Activated T-cell treated with anti-CD3 and anti-CD28 coated beads, Interleukin-2, amount 50 U/mL, for 72 hours (primary cell): ENCODE data around the gene NELFB. TPM values are rescaled to one million over a fixed set of nuclear protein-coding genes. Genes with fewer than 3 reads are reported as not detected.

Experiments
- ATAC-seq, 2 donors: fragments of 150-1000 bp; cut with Tn5 transposase; replicated peaks in 1 of 2; 2 replicates each; pipeline ENCODE4 v1.10.0; 2021; ENCODE audit warnings: moderate library complexity in 2 of 2, mild to moderate bottlenecking in 1 of 2
- DNase-seq, 2 donors: peaks; one replicate each; pipeline ENCODE4 v3.0.0; 2021 to 2022; ENCODE audit warnings: mixed read lengths in 1 of 2
- H3K27ac Mint-ChIP-seq: one replicate; pipeline ENCODE4 v1.8.0; 2022; ENCODE audit warnings: mild to moderate bottlenecking, moderate library complexity, mixed read lengths
- H3K27me3 Mint-ChIP-seq: one replicate; pipeline ENCODE4 v1.8.0; 2022; ENCODE audit warnings: low read depth, mixed read lengths
- H3K36me3 Mint-ChIP-seq, 2 donors: one replicate each; pipeline ENCODE4 v1.8.0; 2022; ENCODE audit warnings: mixed read lengths in 2 of 2, mild to moderate bottlenecking in 1 of 2; ENCODE audit not compliant: insufficient read depth in 2 of 2
- H3K4me1 Mint-ChIP-seq: one replicate; pipeline ENCODE4 v1.8.0; 2022; ENCODE audit warnings: low read depth, mixed read lengths
- H3K4me3 Mint-ChIP-seq, 2 donors: one replicate each; pipeline ENCODE4 v1.8.0; 2022; ENCODE audit warnings: mild to moderate bottlenecking in 2 of 2, mixed read lengths in 2 of 2, moderate library complexity in 2 of 2
- H3K9me3 Mint-ChIP-seq, 2 donors: one replicate each; pipeline ENCODE4 v1.8.0; 2022; ENCODE audit warnings: mixed read lengths in 2 of 2
- total RNA-seq, 2 donors: library from RNA; stranded (reverse); gene quantifications; one replicate each; pipeline ENCODE4 v1.2.3, GENCODE V29; 2022

NELFB gene
- total RNA-seq, 2 donors from 2014 or later, result 53.1 to 56.6 TPM

DNA sequence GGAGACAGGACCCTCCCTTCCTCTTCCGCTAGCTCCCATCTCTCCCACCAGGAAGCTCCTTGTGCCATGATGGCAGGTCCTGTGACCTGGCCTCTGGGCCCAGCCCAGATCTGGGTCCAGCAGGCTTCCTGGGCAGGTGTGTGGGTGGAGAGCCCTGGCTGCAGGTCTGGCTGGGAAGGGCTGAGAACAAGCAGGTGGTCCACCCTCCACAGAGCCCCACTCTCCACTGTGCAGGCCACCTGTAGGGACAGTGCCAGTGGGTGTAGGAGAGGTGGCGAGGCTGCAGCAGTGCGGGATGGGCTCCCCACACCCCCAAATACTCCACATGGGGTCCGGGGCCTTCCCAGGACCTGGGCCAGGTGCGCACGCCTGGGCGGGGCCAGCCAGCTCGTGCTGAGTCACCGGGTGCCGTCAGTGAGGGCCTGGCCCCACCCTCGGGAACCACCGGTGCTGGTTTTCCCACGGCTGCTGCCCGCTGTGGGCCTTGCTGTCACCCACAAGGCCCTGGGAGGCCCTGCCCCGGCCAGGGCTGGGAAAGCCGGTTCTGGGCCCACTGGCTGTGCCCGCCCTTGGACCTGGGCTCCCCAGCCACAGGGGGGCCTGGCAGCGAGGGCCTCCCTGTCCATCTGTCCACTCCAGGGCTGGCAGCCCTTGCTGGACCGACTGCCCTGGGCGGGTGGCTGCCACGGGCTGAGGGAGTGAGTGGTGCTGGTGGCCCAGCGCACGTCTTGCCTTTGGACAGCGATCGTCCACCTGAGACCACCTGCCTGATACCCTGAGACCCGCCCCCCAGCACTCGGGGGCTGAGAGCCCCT, 56.3 kb downstream of the NELFB start:
- H3K27ac Mint-ChIP-seq, result no peak overlapping the region
- no peak overlapping the region for H3K4me3 Mint-ChIP-seq
- H3K4me1 Mint-ChIP-seq, result peaks cover 5% of the 10 kb centered on the region
- H3K9me3 Mint-ChIP-seq, result no peaks in the 10 kb centered on the region
- H3K27me3 Mint-ChIP-seq, result no peaks in the 10 kb centered on the region
- DNase-seq, result no peak
- peak in 1 of 2 donors; percentile 32 for ATAC-seq
- H3K36me3 Mint-ChIP-seq, result no peaks in the 10 kb centered on the region

- H3K36me3 Mint-ChIP-seq, result no peaks in the 10 kb centered on the region
- DNase-seq (no peak), ATAC-seq (no peak)
These were observed 57.1 kb downstream of the NELFB start for GRCh38 chr9:137311986-137312851.

GRCh38 chr9:137312852-137313325, 57.8 kb downstream of the NELFB start:
- Mint-ChIP-seq H3K4me3 (no peak overlapping the region), H3K36me3 (no peaks in the 10 kb centered on the region), H3K9me3 (no peaks in the 10 kb centered on the region), H3K27me3 (no peaks in the 10 kb centered on the region), H3K4me1 (no peaks in the 10 kb centered on the region), H3K27ac (no peak overlapping the region)
- ATAC-seq (no peak), DNase-seq (no peak)

More at GRCh38 chr9:137311986-137312851, 57.1 kb downstream of the NELFB start:
- Mint-ChIP-seq H3K4me3 (no peak overlapping the region), H3K27ac (no peak overlapping the region), H3K4me1 (peaks cover 5% of the 10 kb centered on the region), H3K9me3 (no peaks in the 10 kb centered on the region), H3K27me3 (no peaks in the 10 kb centered on the region)

- no peak overlapping the region for H3K27ac Mint-ChIP-seq
- H3K9me3 Mint-ChIP-seq, result no peaks in the 10 kb centered on the region
- no peaks in the 10 kb centered on the region for H3K36me3 Mint-ChIP-seq
- H3K27me3 Mint-ChIP-seq, result no peaks in the 10 kb centered on the region
- DNase-seq (no peak), ATAC-seq (no peak)
- H3K4me1 Mint-ChIP-seq, result no peaks in the 10 kb centered on the region
- H3K4me3 Mint-ChIP-seq, result no peak overlapping the region
These were observed 58.3 kb downstream of the NELFB start for GRCh38 chr9:137313326-137313936.

DNA sequence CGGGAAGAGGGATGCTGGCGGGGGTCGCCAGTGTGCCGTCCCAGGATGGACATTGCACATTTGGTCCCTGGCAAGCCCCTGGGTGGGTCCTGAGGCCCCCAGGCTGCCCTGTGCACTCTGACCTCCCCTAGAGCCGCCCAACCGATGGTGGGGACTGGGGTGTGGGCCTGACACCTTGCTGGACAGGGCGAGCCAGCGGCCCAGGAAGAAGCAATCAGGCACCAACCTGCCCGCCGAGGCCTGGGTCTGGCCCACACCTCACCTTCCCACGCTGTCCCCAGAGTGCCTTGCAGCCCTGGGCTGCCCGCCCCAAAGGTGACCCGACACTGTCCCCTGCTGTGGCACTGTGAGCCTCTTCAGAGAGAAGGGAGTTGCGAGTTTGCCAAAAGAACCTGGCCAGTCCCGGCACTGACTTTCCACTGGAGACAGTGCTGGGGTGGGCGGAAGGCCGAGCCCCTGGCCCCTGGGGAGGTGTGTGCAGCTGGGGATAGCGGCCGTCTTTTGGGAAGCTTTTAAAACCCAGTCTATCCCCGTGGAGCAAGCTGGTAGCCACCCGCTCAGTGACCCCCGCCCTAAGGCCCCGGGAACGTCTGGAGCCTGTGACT, 58.9 kb downstream of the NELFB start:
- no peaks in the 10 kb centered on the region for H3K36me3 Mint-ChIP-seq
- H3K27me3 Mint-ChIP-seq, result no peaks in the 10 kb centered on the region
- H3K4me3 Mint-ChIP-seq, result no peak overlapping the region
- H3K4me1 Mint-ChIP-seq, result no peaks in the 10 kb centered on the region
- no peaks in the 10 kb centered on the region for H3K9me3 Mint-ChIP-seq
- ATAC-seq (no peak), DNase-seq (no peak)
- no peak overlapping the region for H3K27ac Mint-ChIP-seq

DNA sequence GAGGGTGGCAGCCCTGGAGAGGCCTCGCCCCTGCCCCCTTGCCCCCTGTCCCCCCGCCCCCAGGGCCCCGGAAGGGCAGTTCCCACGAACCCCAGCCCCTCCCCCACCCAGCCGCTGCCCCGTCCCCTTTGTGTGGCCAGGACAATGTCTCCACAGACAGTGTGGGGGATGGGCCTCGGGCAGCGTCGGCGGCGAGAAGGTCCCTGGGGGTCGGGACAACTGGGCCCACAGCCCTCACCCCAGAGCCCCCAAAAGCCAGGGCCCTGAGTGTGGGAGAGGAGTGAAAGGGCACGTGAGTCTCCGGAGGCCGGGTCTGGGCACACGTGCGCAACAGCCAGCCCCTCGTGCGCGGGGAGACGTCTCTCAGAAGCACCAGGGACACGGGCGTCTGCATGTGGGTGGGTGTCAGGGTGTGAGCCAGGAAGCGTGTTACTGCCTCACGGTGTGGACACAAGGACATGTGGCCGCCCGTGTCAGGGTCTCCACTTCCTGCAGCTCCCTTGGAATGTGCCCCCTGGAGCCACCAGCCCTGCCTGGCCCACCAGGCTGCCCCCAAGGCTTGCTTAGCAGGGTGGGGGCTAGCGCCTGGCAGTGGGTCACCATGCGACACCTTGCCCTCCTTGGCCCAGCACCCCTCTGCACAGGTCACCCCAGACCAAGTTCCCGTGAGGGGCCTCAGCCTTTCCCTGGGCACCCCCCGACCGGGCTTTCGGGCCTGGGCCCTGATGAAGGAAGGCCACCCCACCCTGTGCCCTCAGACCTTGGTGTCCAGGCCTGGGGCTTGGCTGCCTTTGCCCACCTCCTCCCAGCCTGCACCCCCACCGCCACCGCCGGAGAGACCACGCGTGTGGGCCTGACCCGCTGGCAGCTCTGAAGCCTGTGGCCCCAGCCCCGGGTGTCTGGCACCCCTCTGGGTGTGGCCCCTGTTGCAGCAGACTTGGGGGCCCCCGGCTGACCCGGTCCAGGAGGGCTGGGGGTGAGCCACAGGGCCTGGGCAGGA, 59.7 kb downstream of the NELFB start:
- no peak overlapping the region for H3K4me3 Mint-ChIP-seq
- ATAC-seq (no peak), DNase-seq (no peak)
- H3K27ac Mint-ChIP-seq, result no peak overlapping the region
- no peaks in the 10 kb centered on the region for H3K4me1 Mint-ChIP-seq
- H3K9me3 Mint-ChIP-seq, result no peaks in the 10 kb centered on the region
- H3K36me3 Mint-ChIP-seq, result no peaks in the 10 kb centered on the region
- no peaks in the 10 kb centered on the region for H3K27me3 Mint-ChIP-seq

DNA sequence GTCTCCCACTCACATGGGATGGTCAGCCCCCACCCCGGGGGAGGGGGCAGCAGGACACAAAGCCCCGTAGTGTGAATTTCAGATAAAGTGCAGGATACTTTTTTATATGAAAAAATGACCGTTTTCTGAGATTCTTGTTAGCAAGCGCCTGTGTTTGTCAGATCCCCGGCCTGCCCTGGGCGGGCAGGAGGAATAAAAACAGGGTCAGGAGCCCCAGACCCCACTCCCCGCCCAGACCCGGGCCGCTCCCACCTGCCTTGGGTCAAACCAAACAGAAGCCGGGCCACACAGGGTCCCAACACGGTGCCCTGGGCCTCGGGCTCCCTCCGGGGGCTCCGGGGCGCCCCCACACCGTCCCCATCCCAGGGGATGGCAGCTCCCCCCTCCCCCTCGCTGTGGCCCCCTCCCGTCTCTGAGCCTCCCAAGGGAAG, 60.5 kb downstream of the NELFB start:
- Mint-ChIP-seq H3K4me1 (no peaks in the 10 kb centered on the region), H3K4me3 (no peak overlapping the region), H3K9me3 (no peaks in the 10 kb centered on the region), H3K27me3 (no peaks in the 10 kb centered on the region), H3K36me3 (no peaks in the 10 kb centered on the region), H3K27ac (no peak overlapping the region)
- DNase-seq, result no peak
- ATAC-seq, result no peak

- H3K9me3 Mint-ChIP-seq, result no peaks in the 10 kb centered on the region
- H3K27me3 Mint-ChIP-seq, result no peaks in the 10 kb centered on the region
- ATAC-seq (peak; percentile 59), DNase-seq (no peak)
- peak overlapping the region; percentile 46 to 63 for H3K4me3 Mint-ChIP-seq
- H3K36me3 Mint-ChIP-seq, result no peaks in the 10 kb centered on the region
- H3K4me1 Mint-ChIP-seq, result no peaks in the 10 kb centered on the region
- no peak overlapping the region for H3K27ac Mint-ChIP-seq
These were observed 61.2 kb downstream of the NELFB start for GRCh38 chr9:137316012-137316981.

DNA sequence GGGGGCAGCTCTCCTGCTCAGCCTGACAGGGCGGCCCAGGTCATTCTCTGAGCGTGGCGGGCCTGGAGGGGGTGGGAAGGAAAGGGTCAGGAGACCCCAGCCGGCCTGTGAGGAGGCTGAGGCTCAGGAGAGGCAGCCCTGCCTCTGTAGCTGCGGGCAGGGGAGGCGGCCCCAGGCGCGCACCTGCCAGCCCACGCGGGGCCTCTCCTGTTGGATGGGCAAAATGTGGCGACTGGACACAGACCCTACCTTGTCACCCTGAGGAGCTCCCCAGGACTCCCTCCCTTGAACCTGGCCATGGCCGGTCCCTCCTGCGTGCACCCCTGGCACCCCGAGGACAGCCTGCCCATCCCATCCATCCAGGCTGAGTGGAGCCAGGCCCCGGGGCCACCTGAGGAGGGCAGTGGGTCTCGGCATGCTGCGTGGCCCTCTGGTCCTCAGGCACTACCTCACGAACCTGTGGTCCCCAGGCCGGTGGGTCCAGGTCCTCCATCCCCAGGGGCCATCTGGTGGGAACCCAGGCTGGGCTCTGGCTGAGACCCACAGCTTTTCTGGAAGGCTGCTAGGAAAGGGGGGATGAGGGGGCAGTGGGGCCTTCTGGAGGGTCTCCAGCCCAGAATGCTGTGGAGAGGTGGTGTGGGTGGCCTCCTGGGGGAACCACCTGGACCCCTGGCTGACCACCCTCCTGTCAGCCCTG, 62.0 kb downstream of the NELFB start:
- DNase-seq (no peak), ATAC-seq (no peak)
- Mint-ChIP-seq H3K27ac (no peak overlapping the region), H3K4me3 (peak overlapping the region; percentile 46 to 63), H3K36me3 (no peaks in the 10 kb centered on the region), H3K27me3 (no peaks in the 10 kb centered on the region), H3K4me1 (no peaks in the 10 kb centered on the region), H3K9me3 (no peaks in the 10 kb centered on the region)

GRCh38 chr9:137317718-137318511, 62.8 kb downstream of the NELFB start:
- H3K4me3 Mint-ChIP-seq, result no peak overlapping the region
- ATAC-seq (no peak), DNase-seq (no peak)
- H3K36me3 Mint-ChIP-seq, result no peaks in the 10 kb centered on the region
- no peaks in the 10 kb centered on the region for H3K4me1 Mint-ChIP-seq
- H3K9me3 Mint-ChIP-seq, result no peaks in the 10 kb centered on the region
- no peaks in the 10 kb centered on the region for H3K27me3 Mint-ChIP-seq
- H3K27ac Mint-ChIP-seq, result no peak overlapping the region
